HFFc6 (cell line): ENCODE data around the gene D2HGDH. TPM values are rescaled to one million over a fixed set of nuclear protein-coding genes. Genes with fewer than 3 reads are reported as not detected.
"Not testable (repeated sequence)": the region's sequence is repeated elsewhere in the genome, so short reads cannot be mapped to it uniquely, and the experiment has no call there.

Experiments used
- DNase-seq: peaks from one replicate; pipeline ENCODE4 v3.0.0-alpha.2; 2018
- H3K27ac Mint-ChIP-seq: 2 replicates; pipeline ENCODE4 v1.8.0; 2020; ENCODE audit warnings: mild to moderate bottlenecking, mixed read lengths
- H3K27me3 Mint-ChIP-seq: 2 replicates; pipeline ENCODE4 v1.8.0; 2021; ENCODE audit warnings: mild to moderate bottlenecking, moderate library complexity, mixed read lengths; ENCODE audit not compliant: insufficient read depth
- H3K36me3 Mint-ChIP-seq: 2 replicates; pipeline ENCODE4 v1.8.0; 2021; ENCODE audit warnings: low read depth, mixed read lengths
- H3K4me1 Mint-ChIP-seq: 2 replicates; pipeline ENCODE4 v1.8.0; 2020; ENCODE audit warnings: low read depth, mixed read lengths
- H3K4me3 Mint-ChIP-seq: 2 replicates; pipeline ENCODE4 v1.8.0; 2020; ENCODE audit warnings: mild to moderate bottlenecking, moderate library complexity, mixed read lengths
- H3K9me3 Mint-ChIP-seq: 2 replicates; pipeline ENCODE4 v1.8.0; 2020; ENCODE audit warnings: mild to moderate bottlenecking, mixed read lengths
- CTCF ChIP-seq: fragments of 200-600 bp; sonication (generic); IDR thresholded peaks from 2 replicates; pipeline ENCODE4 v1.5.0; 2021; ENCODE audit warnings: antibody characterized with exemption, mild to moderate bottlenecking
- total RNA-seq, 6 experiments: library from RNA; stranded (reverse); fragmentation: NEBNext Ultra II Directional; extraction: Animal tissue kit (Norgen Biotek cat#: 25700); gene quantifications; 2 replicates in 1 of 6; 3 replicates in 5 of 6; pipeline ENCODE4 v1.2.3, GENCODE V29; 2021

The D2HGDH gene
- total RNA-seq, 6 experiments from 2014 or later, result 14.0 to 21.6 (median 16.4) TPM

- no peaks in the 10 kb centered on the region for H3K36me3 Mint-ChIP-seq
- H3K9me3 Mint-ChIP-seq, result no peaks in the 10 kb centered on the region
- peaks cover 9% of the 10 kb centered on the region for H3K27me3 Mint-ChIP-seq
- no peak overlapping the region for H3K27ac Mint-ChIP-seq
- H3K4me1 Mint-ChIP-seq, result no peaks in the 10 kb centered on the region
- no peak overlapping the region for H3K4me3 Mint-ChIP-seq
- no peak for TF ChIP-seq CTCF
- DNase-seq, result no peak
These were observed 68.2 kb downstream of the D2HGDH start for GRCh38 chr2:241802421-241803318.

GRCh38 chr2:241803387-241804325 lies 69.2 kb downstream of the D2HGDH start:
- no peak overlapping the region for H3K27ac Mint-ChIP-seq
- no peaks in the 10 kb centered on the region for H3K9me3 Mint-ChIP-seq
- no peak for DNase-seq
- H3K27me3 Mint-ChIP-seq, result peaks cover 11% of the 10 kb centered on the region; the same call in 1 of the 2 replicates
- H3K4me3 Mint-ChIP-seq, result peak overlapping the region; percentile 30; the same call in 1 of the 2 replicates
- no peak for TF ChIP-seq CTCF
- no peaks in the 10 kb centered on the region for H3K36me3 Mint-ChIP-seq
- H3K4me1 Mint-ChIP-seq, result no peaks in the 10 kb centered on the region

- DNase-seq, result no peak
These were observed 70.1 kb downstream of the D2HGDH start for GRCh38 chr2:241804326-241805229.

GRCh38 chr2:241806217-241806616 lies 71.8 kb downstream of the D2HGDH start:
- peaks cover 18% of the 10 kb centered on the region for H3K27me3 Mint-ChIP-seq
- H3K4me1 Mint-ChIP-seq, DNase-seq, H3K4me3 Mint-ChIP-seq, H3K36me3 Mint-ChIP-seq, H3K9me3 Mint-ChIP-seq, H3K27ac Mint-ChIP-seq: not testable (repeated sequence)

More at GRCh38 chr2:241804326-241805229, 70.1 kb downstream of the D2HGDH start:
- Mint-ChIP-seq H3K4me3 (no peak overlapping the region), H3K9me3 (no peaks in the 10 kb centered on the region), H3K27ac (no peak overlapping the region), H3K36me3 (no peaks in the 10 kb centered on the region), H3K4me1 (no peaks in the 10 kb centered on the region), H3K27me3 (peaks cover 18% of the 10 kb centered on the region)
- TF ChIP-seq CTCF, result 0 out of 2 replicates have a peak, but pooled peaks have one; percentile 15

GRCh38 chr2:241808051-241808720 lies 73.8 kb downstream of the D2HGDH start:
- Mint-ChIP-seq H3K4me1 (no peaks in the 10 kb centered on the region), H3K36me3 (no peaks in the 10 kb centered on the region), H3K27ac (no peak overlapping the region), H3K27me3 (peaks cover 23% of the 10 kb centered on the region), H3K9me3 (no peaks in the 10 kb centered on the region), H3K4me3 (no peak overlapping the region)
- no peak for DNase-seq
- TF ChIP-seq CTCF, result no peak
